Endothelial cell of umbilical vein (primary cell): ENCODE measurements around the gene PRCD.

Experiments used
- EZH2 ChIP-seq: IDR thresholded peaks from 2 replicates; pipeline ENCODE4 v1.6.1; 2012; ENCODE audit warnings: borderline replicate concordance, low read depth, mild to moderate bottlenecking, moderate library complexity, low read length, inconsistent platforms; ENCODE audit not compliant: severe bottlenecking
- JUN ChIP-seq: IDR thresholded peaks from 2 replicates; pipeline ENCODE4 v1.6.1; 2011; ENCODE audit warnings: borderline replicate concordance, low read depth; ENCODE audit not compliant: insufficient read length, insufficient read depth
- MYC ChIP-seq: IDR thresholded peaks from one replicate; pipeline ENCODE4 v1.6.1; 2011; ENCODE audit warnings: mild to moderate bottlenecking, low read depth, low read length
- POLR2A ChIP-seq: IDR thresholded peaks from 2 replicates; pipeline ENCODE4 v1.6.1; 2012; ENCODE audit warnings: low read depth, mild to moderate bottlenecking, control low read depth, low read length
- POLR2AphosphoS5 ChIP-seq: IDR thresholded peaks from 2 replicates; pipeline ENCODE4 v1.6.1; 2012; ENCODE audit warnings: low read depth, mild to moderate bottlenecking, control low read depth, low read length, moderate library complexity; ENCODE audit not compliant: insufficient read depth
- TF ChIP-seq, protein P1 (sequence below), 2 donors: IDR thresholded peaks; 1 replicate in 1 of 2; 2 replicates in 1 of 2; pipeline ENCODE4 v1.5.1; 2011; ENCODE audit warnings: low read length in 2 of 2, mild to moderate bottlenecking in 2 of 2, moderate library complexity in 2 of 2, control low read depth in 1 of 2, inconsistent platforms in 1 of 2, low read depth in 1 of 2; ENCODE audit not compliant: insufficient read depth in 1 of 2; ENCODE audit errors: extremely low read depth in 1 of 2
- TF ChIP-seq, protein P2 (sequence below): IDR thresholded peaks from 2 replicates; pipeline ENCODE4 v1.6.1; 2011; ENCODE audit not compliant: insufficient read depth, insufficient read length

DNA sequence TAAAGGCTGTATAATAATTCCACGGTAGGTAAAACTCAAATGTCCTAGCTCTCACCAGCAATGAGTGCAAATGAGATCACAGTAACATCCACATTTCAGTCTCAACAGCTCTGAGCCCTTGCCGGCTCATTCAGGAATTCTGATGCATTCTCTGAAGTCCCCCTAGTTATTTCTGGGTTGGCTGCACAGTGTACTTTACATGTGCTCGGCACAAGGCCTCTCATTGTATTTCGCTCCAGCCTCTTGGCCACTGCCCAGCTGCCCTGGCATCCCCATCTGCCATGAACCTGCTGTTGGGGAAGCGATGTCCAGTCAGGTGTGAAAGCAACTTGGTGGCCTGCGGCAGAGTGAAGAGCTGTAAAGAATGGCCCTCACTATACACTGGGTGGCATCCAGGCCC is 14.3 kb downstream of the PRCD start:
- TF ChIP-seq POLR2AphosphoS5 (no peak), EZH2 (no peak), JUN (no peak), POLR2A (no peak), MYC (no peak)
- TF ChIP-seq, protein P1, sequence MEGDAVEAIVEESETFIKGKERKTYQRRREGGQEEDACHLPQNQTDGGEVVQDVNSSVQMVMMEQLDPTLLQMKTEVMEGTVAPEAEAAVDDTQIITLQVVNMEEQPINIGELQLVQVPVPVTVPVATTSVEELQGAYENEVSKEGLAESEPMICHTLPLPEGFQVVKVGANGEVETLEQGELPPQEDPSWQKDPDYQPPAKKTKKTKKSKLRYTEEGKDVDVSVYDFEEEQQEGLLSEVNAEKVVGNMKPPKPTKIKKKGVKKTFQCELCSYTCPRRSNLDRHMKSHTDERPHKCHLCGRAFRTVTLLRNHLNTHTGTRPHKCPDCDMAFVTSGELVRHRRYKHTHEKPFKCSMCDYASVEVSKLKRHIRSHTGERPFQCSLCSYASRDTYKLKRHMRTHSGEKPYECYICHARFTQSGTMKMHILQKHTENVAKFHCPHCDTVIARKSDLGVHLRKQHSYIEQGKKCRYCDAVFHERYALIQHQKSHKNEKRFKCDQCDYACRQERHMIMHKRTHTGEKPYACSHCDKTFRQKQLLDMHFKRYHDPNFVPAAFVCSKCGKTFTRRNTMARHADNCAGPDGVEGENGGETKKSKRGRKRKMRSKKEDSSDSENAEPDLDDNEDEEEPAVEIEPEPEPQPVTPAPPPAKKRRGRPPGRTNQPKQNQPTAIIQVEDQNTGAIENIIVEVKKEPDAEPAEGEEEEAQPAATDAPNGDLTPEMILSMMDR (IDR thresholded peaks at IDR 0.05; ENCODE audit: extremely low read depth in 1 of 2, insufficient read depth in 1 of 2, low read depth in 1 of 2, low read length in 2 of 2) = no peak
- TF ChIP-seq, protein P2, sequence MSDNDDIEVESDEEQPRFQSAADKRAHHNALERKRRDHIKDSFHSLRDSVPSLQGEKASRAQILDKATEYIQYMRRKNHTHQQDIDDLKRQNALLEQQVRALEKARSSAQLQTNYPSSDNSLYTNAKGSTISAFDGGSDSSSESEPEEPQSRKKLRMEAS = no peak
